Measurements from ENCODE around the gene ASPRV1. TPM values are rescaled to one million over a fixed set of nuclear protein-coding genes. Genes with fewer than 3 reads are reported as not detected.
"Not testable (repeated sequence)": the region's sequence is repeated elsewhere in the genome, so short reads cannot be mapped to it uniquely, and the experiment has no call there.

Gene ASPRV1
- total RNA-seq, 1 donor from 2014 or later = 1.9 TPM

DNA sequence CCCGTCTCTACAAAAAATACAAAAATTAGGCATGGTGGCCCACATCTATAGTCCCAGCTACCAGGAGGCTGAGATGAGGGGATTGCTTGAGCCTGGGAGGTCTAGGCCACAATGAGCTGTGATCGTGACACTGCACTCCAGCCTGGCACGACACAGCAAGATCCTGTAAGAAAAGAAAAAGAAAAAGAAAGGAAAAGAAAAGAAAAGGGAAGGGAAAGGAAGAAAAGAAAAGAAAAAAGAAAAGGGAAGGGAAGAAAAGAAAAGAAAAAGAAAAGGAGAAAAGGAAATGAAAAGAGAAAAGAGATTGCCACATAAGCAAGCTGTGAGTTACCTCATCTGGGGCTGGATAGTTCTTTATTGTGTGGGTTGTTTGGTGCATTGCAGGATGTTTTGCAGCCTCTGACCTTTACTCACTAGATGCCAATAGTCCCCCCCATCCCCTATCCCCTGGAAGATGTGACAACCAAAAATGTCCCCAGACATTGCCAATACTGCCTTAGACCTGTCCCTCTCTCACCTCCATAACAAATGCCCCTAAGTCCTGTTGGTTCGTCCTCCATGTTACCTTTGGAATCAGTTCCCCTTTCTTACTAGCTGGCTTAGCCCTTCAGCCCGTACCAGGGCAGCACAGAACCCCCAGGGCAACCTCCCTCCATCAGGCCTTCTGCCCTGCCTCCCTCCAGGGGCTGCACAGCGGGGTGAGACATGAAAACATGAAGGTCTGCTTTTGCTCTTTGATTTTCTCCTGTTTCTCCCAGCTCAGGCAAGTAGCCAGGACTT is 8.9 kb downstream of the ASPRV1 start:
- Histone ChIP-seq H3K36me3 (no peaks in the 10 kb centered on the region), H3K9me3 (no peaks in the 10 kb centered on the region), H3K4me1 (no peaks in the 10 kb centered on the region), H3K27me3 (ENCODE audit: low read depth) (no peaks in the 10 kb centered on the region), H3K4me3 (no peak overlapping the region), H3K27ac (no peak overlapping the region)
- intact Hi-C loops (cut with DNase I) = no loop called here
- TF ChIP-seq, protein P1, sequence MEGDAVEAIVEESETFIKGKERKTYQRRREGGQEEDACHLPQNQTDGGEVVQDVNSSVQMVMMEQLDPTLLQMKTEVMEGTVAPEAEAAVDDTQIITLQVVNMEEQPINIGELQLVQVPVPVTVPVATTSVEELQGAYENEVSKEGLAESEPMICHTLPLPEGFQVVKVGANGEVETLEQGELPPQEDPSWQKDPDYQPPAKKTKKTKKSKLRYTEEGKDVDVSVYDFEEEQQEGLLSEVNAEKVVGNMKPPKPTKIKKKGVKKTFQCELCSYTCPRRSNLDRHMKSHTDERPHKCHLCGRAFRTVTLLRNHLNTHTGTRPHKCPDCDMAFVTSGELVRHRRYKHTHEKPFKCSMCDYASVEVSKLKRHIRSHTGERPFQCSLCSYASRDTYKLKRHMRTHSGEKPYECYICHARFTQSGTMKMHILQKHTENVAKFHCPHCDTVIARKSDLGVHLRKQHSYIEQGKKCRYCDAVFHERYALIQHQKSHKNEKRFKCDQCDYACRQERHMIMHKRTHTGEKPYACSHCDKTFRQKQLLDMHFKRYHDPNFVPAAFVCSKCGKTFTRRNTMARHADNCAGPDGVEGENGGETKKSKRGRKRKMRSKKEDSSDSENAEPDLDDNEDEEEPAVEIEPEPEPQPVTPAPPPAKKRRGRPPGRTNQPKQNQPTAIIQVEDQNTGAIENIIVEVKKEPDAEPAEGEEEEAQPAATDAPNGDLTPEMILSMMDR (IDR thresholded peaks at IDR 0.05) = no peak
- DNase-seq (no peak), ATAC-seq (peak; percentile 12 to 38)

DNA sequence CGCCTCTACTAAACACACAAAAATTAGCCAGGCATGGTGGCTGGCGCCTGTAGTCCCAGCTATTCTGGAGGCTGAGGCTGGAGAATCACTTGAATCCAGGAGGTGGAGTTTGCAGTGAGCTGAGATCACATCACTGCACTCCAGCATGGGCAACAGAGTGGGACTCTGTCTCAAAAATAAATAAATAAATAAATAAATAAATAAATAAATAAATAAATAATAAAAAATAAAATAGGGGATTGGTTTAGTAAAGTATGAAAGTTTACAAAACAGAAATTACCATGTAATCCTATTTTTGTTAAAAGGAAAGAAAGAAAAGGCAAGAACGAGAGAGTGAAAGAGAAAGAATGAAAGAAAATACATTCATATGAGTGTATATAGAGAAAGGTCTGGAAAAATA is 10.8 kb downstream of the ASPRV1 start:
- ATAC-seq = not testable (repeated sequence)

DNA sequence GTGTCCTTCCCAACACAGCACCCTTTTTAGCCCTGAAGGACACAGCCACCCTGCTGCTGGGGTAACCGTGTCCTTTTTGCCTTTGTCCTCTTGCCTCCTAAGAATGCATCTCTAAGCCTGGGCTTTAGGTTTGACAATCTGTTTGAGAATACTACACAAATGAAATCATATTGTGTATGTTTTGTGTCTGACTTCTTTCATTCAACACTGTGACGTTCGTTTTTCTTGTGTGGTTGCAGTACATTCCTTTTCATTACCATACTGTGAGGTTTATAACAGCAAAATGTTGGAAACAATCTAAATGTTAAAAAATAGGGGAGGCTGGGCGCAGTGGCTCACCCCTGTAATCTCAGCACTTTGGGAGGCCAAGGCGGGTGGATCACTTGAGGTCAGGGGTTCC is 11.2 kb downstream of the ASPRV1 start:
- Histone ChIP-seq H3K4me1 (peaks cover 15% of the 10 kb centered on the region), H3K27me3 (ENCODE audit: low read depth) (no peaks in the 10 kb centered on the region), H3K9me3 (no peaks in the 10 kb centered on the region), H3K27ac (no peak overlapping the region), H3K4me3 (no peak overlapping the region), H3K36me3 (no peaks in the 10 kb centered on the region)
- no peak for DNase-seq
- intact Hi-C loops (cut with DNase I) = no loop called here
- TF ChIP-seq, protein P1 (IDR thresholded peaks at IDR 0.05) = no peak
- no peak for ATAC-seq

More for the DNA sequence above, 10.8 kb downstream of the ASPRV1 start:
- H3K4me3 ChIP-seq; DNase-seq; H3K27ac ChIP-seq; H3K27me3 ChIP-seq (ENCODE audit: low read depth); H3K9me3 ChIP-seq; intact Hi-C loops (cut with DNase I); H3K36me3 ChIP-seq: not testable (repeated sequence)
- peaks cover 12% of the 10 kb centered on the region for H3K4me1 ChIP-seq

DNA sequence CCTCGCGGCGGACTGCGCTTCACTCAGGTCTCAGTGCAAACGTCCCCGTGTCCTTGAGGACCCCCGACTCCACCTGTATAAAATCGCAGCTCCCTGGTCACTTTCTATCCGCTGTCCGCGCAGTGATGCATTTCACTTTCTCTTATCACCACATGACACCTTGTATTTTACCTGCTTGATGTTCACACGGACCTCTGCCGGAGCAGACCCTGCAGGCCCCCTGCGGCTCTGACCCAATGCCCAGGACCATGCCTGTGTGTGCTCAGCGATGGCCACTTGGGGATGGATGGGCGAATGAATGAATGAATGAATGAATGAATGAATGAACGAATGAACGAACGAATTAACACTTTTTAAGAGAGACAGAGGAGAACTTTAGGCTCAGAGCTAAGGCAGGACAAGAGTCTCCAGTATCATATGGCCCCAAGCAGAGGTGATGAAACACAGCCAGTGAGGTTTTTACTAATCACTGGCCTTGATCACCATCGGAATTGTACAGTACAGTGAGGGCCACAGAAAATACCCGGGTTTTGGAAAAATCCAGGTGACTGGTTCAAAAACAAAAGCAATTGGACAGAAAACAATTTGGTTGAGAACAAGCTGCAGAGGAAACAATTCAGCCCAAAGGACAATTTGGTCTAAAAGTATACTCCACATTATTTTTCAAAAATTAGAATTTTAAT is 12.3 kb downstream of the ASPRV1 start:
- Histone ChIP-seq H3K4me1 (peaks cover 17% of the 10 kb centered on the region), H3K36me3 (no peaks in the 10 kb centered on the region), H3K9me3 (no peaks in the 10 kb centered on the region), H3K4me3 (no peak overlapping the region), H3K27me3 (ENCODE audit: low read depth) (no peaks in the 10 kb centered on the region), H3K27ac (no peak overlapping the region)
- ATAC-seq (no peak), DNase-seq (no peak)
- intact Hi-C loops (cut with DNase I) = no loop called here
- TF ChIP-seq, protein P1 (IDR thresholded peaks at IDR 0.05) = no peak

DNA sequence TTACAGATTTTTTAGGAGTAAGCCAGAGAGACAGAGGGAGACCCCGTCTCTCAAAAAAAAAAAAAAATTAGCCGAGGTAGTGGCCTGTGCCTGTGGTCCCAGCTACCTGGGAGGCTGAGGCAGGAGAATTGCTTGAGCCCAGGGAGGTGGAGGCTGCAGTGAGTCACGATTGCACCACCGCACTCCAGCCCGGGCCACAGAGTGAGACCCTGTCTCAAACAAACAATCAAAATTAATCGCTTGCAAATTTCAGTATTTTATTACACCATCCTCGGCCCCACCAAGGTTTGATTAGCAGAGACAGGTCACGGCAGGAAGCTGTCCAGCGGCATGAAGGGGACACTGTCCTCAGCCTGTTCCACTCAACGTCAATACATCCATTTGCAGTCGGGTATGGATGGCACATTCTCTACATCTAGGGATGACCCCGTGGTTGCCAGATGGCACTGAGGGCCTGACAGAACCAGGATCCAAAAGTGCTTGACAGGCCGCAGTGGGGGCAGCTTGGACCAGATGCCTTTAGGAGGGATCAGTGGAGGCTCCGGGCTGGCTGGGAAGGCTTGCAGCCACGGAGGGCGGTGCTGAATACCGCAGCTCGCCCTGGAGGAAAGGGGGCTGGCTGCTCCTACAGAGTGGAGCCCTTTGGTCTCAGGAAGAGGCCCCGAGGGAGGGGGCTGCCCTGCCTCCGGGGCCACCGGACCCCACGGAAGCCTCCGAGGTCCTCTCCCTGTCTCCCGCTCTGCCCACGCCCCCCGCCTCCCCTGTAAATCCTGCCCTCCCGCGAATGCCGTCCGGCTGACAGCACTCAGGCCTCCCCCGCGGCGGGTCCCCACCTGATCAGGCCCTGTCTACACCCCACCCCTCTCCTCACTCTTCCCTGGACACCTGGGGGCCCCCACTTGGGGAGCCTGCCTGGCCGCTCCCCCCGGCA is 13.1 kb downstream of the ASPRV1 start:
- DNase-seq (no peak), ATAC-seq (no peak)
- Histone ChIP-seq H3K4me1 (peaks cover 19% of the 10 kb centered on the region), H3K9me3 (no peaks in the 10 kb centered on the region), H3K36me3 (peaks cover 6% of the 10 kb centered on the region), H3K4me3 (no peak overlapping the region), H3K27ac (no peak overlapping the region), H3K27me3 (ENCODE audit: low read depth) (no peaks in the 10 kb centered on the region)
- intact Hi-C loops (cut with DNase I) = no loop called here
- TF ChIP-seq, protein P1 (IDR thresholded peaks at IDR 0.05) = no peak

Data from lower lobe of right lung (tissue), 2 donors.